GM12878 (cell line): ENCODE data around the gene HIVEP2. TPM values are rescaled to one million over a fixed set of nuclear protein-coding genes. Genes with fewer than 3 reads are reported as not detected.

Source experiments
- CBFB ChIP-seq: IDR thresholded peaks from 2 replicates; pipeline ENCODE4 v1.6.1; 2016; ENCODE audit warnings: antibody characterized with exemption, low read depth
- CEBPB ChIP-seq, 2 experiments: fragments of 150-350 bp in 1 of 2; IDR thresholded peaks; 2 replicates each; pipeline ENCODE4 v1.6.1; 2012 to 2014; ENCODE audit warnings: low read depth in 2 of 2, low read length in 2 of 2, borderline replicate concordance in 1 of 2, inconsistent platforms in 1 of 2
- CHD4 ChIP-seq: fragments of 200-600 bp; sonication (generic); IDR thresholded peaks from 2 replicates; pipeline ENCODE4 v1.6.1; 2016; ENCODE audit warnings: mild to moderate bottlenecking
- DPF2 ChIP-seq: fragments of 450-650 bp; IDR thresholded peaks from 2 replicates; pipeline ENCODE4 v1.6.1; 2017; ENCODE audit warnings: mild to moderate bottlenecking
- ESRRA ChIP-seq: IDR thresholded peaks from 2 replicates; pipeline ENCODE4 v1.6.1; 2012; ENCODE audit warnings: mild to moderate bottlenecking, low read length, improper control_type of control experiment
- GATAD2B ChIP-seq: fragments of 450-650 bp; conservative IDR thresholded peaks from 2 replicates; pipeline ENCODE4 v1.6.1; 2017; ENCODE audit warnings: low read depth, mild to moderate bottlenecking, moderate library complexity
- HDAC6 ChIP-seq: fragments of 200-600 bp; sonication (generic); IDR thresholded peaks from one replicate; pipeline ENCODE4 v1.8.0; 2017; ENCODE audit warnings: antibody characterized with exemption; ENCODE audit not compliant: unreplicated experiment
- IRF4 ChIP-seq: IDR thresholded peaks from 2 replicates; pipeline ENCODE4 v1.6.1; 2011; ENCODE audit warnings: low read depth, low read length
- KAT2A ChIP-seq: conservative IDR thresholded peaks from 2 replicates; pipeline ENCODE4 v1.6.1; 2011; ENCODE audit warnings: low read depth, low read length; ENCODE audit not compliant: control insufficient read depth
- LARP7 ChIP-seq: fragments of 450-650 bp; IDR thresholded peaks from 2 replicates; pipeline ENCODE4 v1.6.1; 2017; ENCODE audit warnings: mild to moderate bottlenecking
- MEF2B ChIP-seq: fragments of 450-650 bp; IDR thresholded peaks from 2 replicates; pipeline ENCODE4 v1.6.1; 2018; ENCODE audit warnings: mild to moderate bottlenecking, moderate library complexity; ENCODE audit not compliant: partially characterized antibody, poor library complexity, severe bottlenecking
- NBN ChIP-seq: fragments of 450-650 bp; IDR thresholded peaks from 2 replicates; pipeline ENCODE4 v1.6.1; 2016
- POLR2AphosphoS5 ChIP-seq: IDR thresholded peaks from 2 replicates; pipeline ENCODE4 v1.6.1; 2011; ENCODE audit warnings: mild to moderate bottlenecking, low read length, inconsistent platforms
- RBBP5 ChIP-seq: fragments of 200-600 bp; sonication (generic); conservative IDR thresholded peaks from 2 replicates; pipeline ENCODE4 v1.6.1; 2016
- RFX5 ChIP-seq: IDR thresholded peaks from 2 replicates; pipeline ENCODE4 v1.6.1; 2011; ENCODE audit warnings: low read depth, low read length, improper control_type of control experiment
- SMAD5 ChIP-seq: IDR thresholded peaks from 2 replicates; pipeline ENCODE4 v1.6.1; 2016; ENCODE audit warnings: antibody characterized with exemption, low read depth
- SMARCA5 ChIP-seq: fragments of 450-650 bp; IDR thresholded peaks from 2 replicates; pipeline ENCODE4 v1.6.1; 2017; ENCODE audit warnings: mild to moderate bottlenecking
- SMC3 ChIP-seq: IDR thresholded peaks from 2 replicates; pipeline ENCODE4 v1.6.1; 2011; ENCODE audit warnings: low read length, improper control_type of control experiment, borderline replicate concordance
- SRF ChIP-seq, 2 experiments: IDR thresholded peaks; 2 replicates each; pipeline ENCODE4 v1.6.1; 2011; ENCODE audit warnings: low read depth in 2 of 2, low read length in 2 of 2, mild to moderate bottlenecking in 1 of 2, moderate library complexity in 1 of 2
- STAT1 ChIP-seq: fragments of 450-650 bp; conservative IDR thresholded peaks from 2 replicates; pipeline ENCODE4 v1.6.1; 2014; ENCODE audit warnings: antibody characterized with exemption, mild to moderate bottlenecking
- STAT3 ChIP-seq: IDR thresholded peaks from 2 replicates; pipeline ENCODE4 v1.6.1; 2011; ENCODE audit warnings: low read depth, low read length, improper control_type of control experiment
- SUPT20H ChIP-seq: IDR thresholded peaks from 2 replicates; pipeline ENCODE4 v1.6.1; 2011; ENCODE audit warnings: low read depth, mild to moderate bottlenecking, low read length, moderate library complexity, borderline replicate concordance; ENCODE audit not compliant: control insufficient read depth
- TBL1XR1 ChIP-seq: IDR thresholded peaks from 2 replicates; pipeline ENCODE4 v1.6.1; 2012; ENCODE audit warnings: low read depth, low read length, improper control_type of control experiment
- TCF3 ChIP-seq: IDR thresholded peaks from 2 replicates; pipeline ENCODE4 v1.6.1; 2012; ENCODE audit warnings: low read depth, mild to moderate bottlenecking, low read length, borderline replicate concordance; ENCODE audit not compliant: insufficient read depth
- ZBED1 ChIP-seq: IDR thresholded peaks from 2 replicates; pipeline ENCODE4 v1.6.1; 2016; ENCODE audit warnings: borderline replicate concordance
- ZNF217 ChIP-seq: fragments of 450-650 bp; IDR thresholded peaks from 2 replicates; pipeline ENCODE4 v1.6.1; 2017; ENCODE audit warnings: antibody characterized with exemption, mild to moderate bottlenecking
- ZNF384 ChIP-seq: IDR thresholded peaks from 2 replicates; pipeline ENCODE4 v1.6.1; 2012; ENCODE audit warnings: low read depth, mild to moderate bottlenecking, low read length, improper control_type of control experiment, borderline replicate concordance
- ZZZ3 ChIP-seq: IDR thresholded peaks from 2 replicates; pipeline ENCODE4 v1.6.1; 2011; ENCODE audit warnings: low read depth; ENCODE audit not compliant: control insufficient read depth, insufficient read length
- polyA plus RNA-seq, 11 experiments: library from polyadenylated mRNA; depleted of rRNA in 4 of 11; unstranded in 6 of 11; stranded (reverse) in 5 of 11; fragments of >200 nt; fragmentation: Nextera tagmentation in 4 of 11; fragmentation: Illumina TruSeq in 1 of 11; extraction: Ambion mirVana in 4 of 11; extraction: Trizol in 1 of 11; gene quantifications; 1 replicate in 1 of 11; 2 replicates in 10 of 11; pipeline versions ENCODE4 v1.2.1 to v1.2.3, GENCODE V29; 2011 to 2016; ENCODE audit warnings: inconsistent platforms in 2 of 11, missing spikeins in 2 of 11, low read depth in 1 of 11
- total RNA-seq, 4 experiments: library from RNA; depleted of rRNA in 3 of 4; stranded (reverse); fragments of >200 nt in 3 of 4; fragmentation: Illumina TruSeq in 1 of 4; extraction: Trizol in 1 of 4; gene quantifications; 2 replicates each; pipeline versions ENCODE4 v1.2.1 to v1.2.3, GENCODE V29; 2013 to 2021
- TF ChIP-seq, protein P1 (sequence below): IDR thresholded peaks from 2 replicates; pipeline ENCODE4 v1.6.1; 2012; ENCODE audit warnings: low read length, inconsistent platforms
- TF ChIP-seq, protein P2 (sequence below): IDR thresholded peaks from 2 replicates; pipeline ENCODE4 v1.6.1; 2012; ENCODE audit warnings: low read depth, low read length, improper control_type of control experiment
- TF ChIP-seq, protein P3 (sequence below): IDR thresholded peaks from 2 replicates; pipeline ENCODE4 v1.6.1; 2012; ENCODE audit warnings: low read depth, low read length, improper control_type of control experiment

HIVEP2 gene
- total and polyA plus RNA-seq, 10 of the 15 experiments (the other 5 are each of a cell fraction or from before 2014, with no cell fraction given) = 1.2 to 15.7 (median 10.2) TPM

DNA sequence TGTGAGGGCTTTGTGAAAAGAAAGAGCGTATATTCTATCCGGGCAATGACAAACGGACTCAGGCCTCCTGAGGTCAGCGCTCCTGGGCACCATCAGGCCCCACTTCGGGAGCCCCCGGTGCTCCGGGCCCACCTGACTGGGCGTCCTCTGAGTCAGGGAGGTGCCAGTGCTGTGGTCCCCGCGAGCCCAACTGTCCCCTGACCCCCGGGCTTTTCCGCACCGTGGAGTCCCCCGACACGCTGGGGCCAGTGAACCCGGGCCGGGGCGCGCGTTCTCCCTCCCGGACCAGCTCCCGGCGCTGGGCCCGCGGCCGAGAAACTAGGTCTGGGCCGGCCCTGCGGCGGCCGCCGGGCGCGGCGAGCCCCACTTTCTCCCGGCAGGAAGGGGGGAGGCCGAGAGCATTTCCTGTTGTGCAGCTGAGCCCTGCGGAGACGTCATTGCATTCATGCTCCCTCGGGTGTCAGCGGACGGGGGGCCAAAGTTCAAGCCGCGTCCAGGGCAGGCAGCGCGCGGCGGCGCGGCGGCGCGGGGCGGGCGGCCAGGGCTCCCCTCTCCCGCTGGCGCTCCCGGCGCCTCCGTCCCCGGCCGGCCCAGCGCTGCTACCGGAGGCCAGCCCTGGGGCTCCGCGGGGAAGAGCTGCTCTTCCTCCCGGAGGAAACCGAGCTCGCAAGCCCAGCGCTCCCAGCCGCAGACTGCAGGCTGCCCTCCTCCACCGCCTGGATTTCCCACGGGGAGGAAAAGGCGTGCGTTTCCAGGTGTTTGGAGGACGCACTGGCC, 18.3 kb downstream of the HIVEP2 start (continued):
- TF ChIP-seq, protein P1, sequence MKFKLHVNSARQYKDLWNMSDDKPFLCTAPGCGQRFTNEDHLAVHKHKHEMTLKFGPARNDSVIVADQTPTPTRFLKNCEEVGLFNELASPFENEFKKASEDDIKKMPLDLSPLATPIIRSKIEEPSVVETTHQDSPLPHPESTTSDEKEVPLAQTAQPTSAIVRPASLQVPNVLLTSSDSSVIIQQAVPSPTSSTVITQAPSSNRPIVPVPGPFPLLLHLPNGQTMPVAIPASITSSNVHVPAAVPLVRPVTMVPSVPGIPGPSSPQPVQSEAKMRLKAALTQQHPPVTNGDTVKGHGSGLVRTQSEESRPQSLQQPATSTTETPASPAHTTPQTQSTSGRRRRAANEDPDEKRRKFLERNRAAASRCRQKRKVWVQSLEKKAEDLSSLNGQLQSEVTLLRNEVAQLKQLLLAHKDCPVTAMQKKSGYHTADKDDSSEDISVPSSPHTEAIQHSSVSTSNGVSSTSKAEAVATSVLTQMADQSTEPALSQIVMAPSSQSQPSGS = no peak; the same call in none of the 2 replicates
- peak; percentile 79; the same call in 1 of the 2 replicates for TF ChIP-seq SMARCA5
- no peak for TF ChIP-seq ZZZ3
- no peak for TF ChIP-seq SUPT20H
- 0 out of 2 replicates have a peak, but pooled peaks have one; percentile 12 for TF ChIP-seq NBN
- TF ChIP-seq ZBED1 = no peak
- TF ChIP-seq TBL1XR1 = peak; percentile 76; the same call in 1 of the 2 replicates
- TF ChIP-seq RFX5 = no peak
- no peak for TF ChIP-seq CHD4
- TF ChIP-seq, protein P2, sequence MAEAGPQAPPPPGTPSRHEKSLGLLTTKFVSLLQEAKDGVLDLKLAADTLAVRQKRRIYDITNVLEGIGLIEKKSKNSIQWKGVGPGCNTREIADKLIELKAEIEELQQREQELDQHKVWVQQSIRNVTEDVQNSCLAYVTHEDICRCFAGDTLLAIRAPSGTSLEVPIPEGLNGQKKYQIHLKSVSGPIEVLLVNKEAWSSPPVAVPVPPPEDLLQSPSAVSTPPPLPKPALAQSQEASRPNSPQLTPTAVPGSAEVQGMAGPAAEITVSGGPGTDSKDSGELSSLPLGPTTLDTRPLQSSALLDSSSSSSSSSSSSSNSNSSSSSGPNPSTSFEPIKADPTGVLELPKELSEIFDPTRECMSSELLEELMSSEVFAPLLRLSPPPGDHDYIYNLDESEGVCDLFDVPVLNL = no peak
- TF ChIP-seq HDAC6 = peak; percentile 38
- no peak for TF ChIP-seq SMAD5
- 0 out of 2 replicates have a peak, but pooled peaks have one; percentile 6 for TF ChIP-seq SMC3
- TF ChIP-seq GATAD2B = peak; percentile 97
- TF ChIP-seq ZNF384 = no peak
- TF ChIP-seq STAT3 = no peak
- no peak for TF ChIP-seq STAT1
- TF ChIP-seq TCF3 = peak; percentile 59; the same call in 1 of the 2 replicates
- peak; percentile 95 for TF ChIP-seq DPF2
- TF ChIP-seq POLR2AphosphoS5 = peak; percentile 83
- TF ChIP-seq ZNF217 = 0 out of 2 replicates have a peak, but pooled peaks have one; percentile 58
- TF ChIP-seq, protein P3, sequence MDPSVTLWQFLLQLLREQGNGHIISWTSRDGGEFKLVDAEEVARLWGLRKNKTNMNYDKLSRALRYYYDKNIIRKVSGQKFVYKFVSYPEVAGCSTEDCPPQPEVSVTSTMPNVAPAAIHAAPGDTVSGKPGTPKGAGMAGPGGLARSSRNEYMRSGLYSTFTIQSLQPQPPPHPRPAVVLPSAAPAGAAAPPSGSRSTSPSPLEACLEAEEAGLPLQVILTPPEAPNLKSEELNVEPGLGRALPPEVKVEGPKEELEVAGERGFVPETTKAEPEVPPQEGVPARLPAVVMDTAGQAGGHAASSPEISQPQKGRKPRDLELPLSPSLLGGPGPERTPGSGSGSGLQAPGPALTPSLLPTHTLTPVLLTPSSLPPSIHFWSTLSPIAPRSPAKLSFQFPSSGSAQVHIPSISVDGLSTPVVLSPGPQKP = no peak
- no peak for TF ChIP-seq RBBP5
- TF ChIP-seq SRF (IDR thresholded peaks at IDR 0.05; ENCODE audit: low read depth in 2 of 2, low read length in 2 of 2) = 0 out of 4 replicates have a peak, but pooled peaks of 1 of the 2 experiments have one; percentile 5
- TF ChIP-seq MEF2B = no peak
- no peak for TF ChIP-seq KAT2A
- TF ChIP-seq IRF4 = no peak
- TF ChIP-seq CEBPB (IDR thresholded peaks at IDR 0.05; ENCODE audit: borderline replicate concordance in 1 of 2, low read depth in 2 of 2, low read length in 2 of 2) = no peak
- TF ChIP-seq CBFB = no peak
- TF ChIP-seq LARP7 = peak; percentile 97
- no peak for TF ChIP-seq ESRRA
